ENCODE results near the gene ERGIC1. TPM values are rescaled to one million over a fixed set of nuclear protein-coding genes. Genes with fewer than 3 reads are reported as not detected.

The ERGIC1 gene
- total and polyA plus RNA-seq, 10 of the 15 experiments (the other 5 are each of a cell fraction or from before 2014, with no cell fraction given) = 8.8 to 104 (median 76.3) TPM

DNA sequence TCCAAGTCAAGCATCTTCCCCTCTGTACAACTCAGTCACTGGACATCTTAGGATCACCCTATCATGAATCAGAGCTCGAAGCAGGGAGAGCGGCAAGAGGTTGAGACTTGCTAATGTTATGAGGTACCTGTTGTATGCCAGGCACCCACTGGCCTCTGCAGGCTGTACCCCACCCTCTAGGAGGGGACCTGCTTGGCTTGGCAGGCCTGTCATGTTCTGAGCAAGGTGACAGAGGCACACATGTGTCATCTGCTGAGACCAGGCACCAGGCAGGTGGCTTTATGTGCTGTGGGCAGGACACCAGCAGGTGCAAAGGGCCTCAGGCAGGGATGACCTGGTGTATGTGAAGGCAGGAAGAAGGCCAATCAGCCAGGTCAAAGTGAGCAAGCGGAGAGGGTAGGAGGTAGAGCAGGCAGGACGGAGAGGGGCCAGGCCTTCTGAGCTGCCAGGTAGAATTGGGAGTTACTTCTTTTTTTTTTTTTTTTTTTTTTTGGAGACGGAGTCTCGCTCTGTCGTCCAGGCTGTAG, 64.9 kb downstream of the ERGIC1 start:
- WGBS (ENCODE audit: insufficient coverage, insufficient replicate concordance, low lambda C conversion rate, missing lambda C conversion rate) = 93% methylated on average over 5 of the region's 7 CpGs
- DNase-seq (ENCODE audit: low read depth, low spot score) (no peak), ATAC-seq (no peak), FAIRE-seq (no peak)
- TF ChIP-seq BCL3 (IDR thresholded peaks at IDR 0.05; ENCODE audit: borderline replicate concordance, insufficient read depth, low read depth, low read length, poor library complexity, severe bottlenecking) (no peak), ZNF384 (IDR thresholded peaks at IDR 0.05; ENCODE audit: borderline replicate concordance, low read depth, low read length) (no peak), LARP7 (IDR thresholded peaks at IDR 0.05) (no peak), RBBP5 (conservative IDR thresholded peaks at IDR 0.05) (no peak), STAT1 (conservative IDR thresholded peaks at IDR 0.05) (no peak), IRF5 (IDR thresholded peaks at IDR 0.05; ENCODE audit: borderline replicate concordance) (no peak), FOS (IDR thresholded peaks at IDR 0.05; ENCODE audit: borderline replicate concordance, extremely low read depth, insufficient read length) (no peak), FOXM1 (IDR thresholded peaks at IDR 0.05; ENCODE audit: low read depth, low read length) (no peak), RFX5 (IDR thresholded peaks at IDR 0.05; ENCODE audit: low read depth, low read length) (no peak), ZNF217 (IDR thresholded peaks at IDR 0.05) (no peak), DPF2 (IDR thresholded peaks at IDR 0.05) (no peak), MEF2A (IDR thresholded peaks at IDR 0.05; ENCODE audit: insufficient read depth, low read depth, low read length) (no peak)
- TF ChIP-seq, protein P1, sequence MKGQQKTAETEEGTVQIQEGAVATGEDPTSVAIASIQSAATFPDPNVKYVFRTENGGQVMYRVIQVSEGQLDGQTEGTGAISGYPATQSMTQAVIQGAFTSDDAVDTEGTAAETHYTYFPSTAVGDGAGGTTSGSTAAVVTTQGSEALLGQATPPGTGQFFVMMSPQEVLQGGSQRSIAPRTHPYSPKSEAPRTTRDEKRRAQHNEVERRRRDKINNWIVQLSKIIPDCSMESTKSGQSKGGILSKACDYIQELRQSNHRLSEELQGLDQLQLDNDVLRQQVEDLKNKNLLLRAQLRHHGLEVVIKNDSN (IDR thresholded peaks at IDR 0.05; ENCODE audit: borderline replicate concordance, extremely low read length, insufficient read depth, low read depth, low read length) = no peak
- TF ChIP-seq, protein P2, sequence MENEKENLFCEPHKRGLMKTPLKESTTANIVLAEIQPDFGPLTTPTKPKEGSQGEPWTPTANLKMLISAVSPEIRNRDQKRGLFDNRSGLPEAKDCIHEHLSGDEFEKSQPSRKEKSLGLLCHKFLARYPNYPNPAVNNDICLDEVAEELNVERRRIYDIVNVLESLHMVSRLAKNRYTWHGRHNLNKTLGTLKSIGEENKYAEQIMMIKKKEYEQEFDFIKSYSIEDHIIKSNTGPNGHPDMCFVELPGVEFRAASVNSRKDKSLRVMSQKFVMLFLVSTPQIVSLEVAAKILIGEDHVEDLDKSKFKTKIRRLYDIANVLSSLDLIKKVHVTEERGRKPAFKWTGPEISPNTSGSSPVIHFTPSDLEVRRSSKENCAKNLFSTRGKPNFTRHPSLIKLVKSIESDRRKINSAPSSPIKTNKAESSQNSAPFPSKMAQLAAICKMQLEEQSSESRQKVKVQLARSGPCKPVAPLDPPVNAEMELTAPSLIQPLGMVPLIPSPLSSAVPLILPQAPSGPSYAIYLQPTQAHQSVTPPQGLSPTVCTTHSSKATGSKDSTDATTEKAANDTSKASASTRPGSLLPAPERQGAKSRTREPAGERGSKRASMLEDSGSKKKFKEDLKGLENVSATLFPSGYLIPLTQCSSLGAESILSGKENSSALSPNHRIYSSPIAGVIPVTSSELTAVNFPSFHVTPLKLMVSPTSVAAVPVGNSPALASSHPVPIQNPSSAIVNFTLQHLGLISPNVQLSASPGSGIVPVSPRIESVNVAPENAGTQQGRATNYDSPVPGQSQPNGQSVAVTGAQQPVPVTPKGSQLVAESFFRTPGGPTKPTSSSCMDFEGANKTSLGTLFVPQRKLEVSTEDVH (IDR thresholded peaks at IDR 0.05; ENCODE audit: low read depth, partially characterized antibody) = no peak
- intact Hi-C loops (cut with micrococcal nuclease; ENCODE audit: unreplicated experiment) (no loop called here), in situ Hi-C loops (cut with MboI) (no loop called here)
- BruUV-seq (replicated peaks) = no TSS peak
- Histone ChIP-seq H3K4me3 (no peak overlapping the region), H3K9me3 (replicated peaks; ENCODE audit: control insufficient read depth, insufficient read depth, low read length) (no peaks in the 10 kb centered on the region), H3K79me2 (ENCODE audit: control insufficient read depth, insufficient read depth, low read length) (no peaks in the 10 kb centered on the region), H3K36me3 (ENCODE audit: control insufficient read depth in 2 of 2, insufficient read depth in 2 of 2, low read length in 1 of 2) (peaks cover 15 to 20% of the 10 kb centered on the region in 2 experiments; a peak in 3 of 4 replicates), H3K9ac (ENCODE audit: control insufficient read depth, insufficient read depth, low read length) (no peak overlapping the region), H3K4me1 (ENCODE audit: control insufficient read depth, insufficient read depth, low read length) (no peaks in the 10 kb centered on the region), H3K27me3 (replicated peaks in 1 of 2; ENCODE audit: control insufficient read depth in 2 of 2, insufficient read depth in 2 of 2, low read length in 1 of 2) (no peaks in the 10 kb centered on the region), H3K4me2 (ENCODE audit: control insufficient read depth, insufficient read depth) (no peak overlapping the region), H2AFZ (ENCODE audit: control insufficient read depth, low read depth, low read length) (no peak overlapping the region), H4K20me1 (ENCODE audit: control insufficient read depth, insufficient read depth) (no peaks in the 10 kb centered on the region), H3K27ac (ENCODE audit: control insufficient read depth, insufficient read depth) (no peak overlapping the region)
- ChIA-PET RAD21 (ENCODE audit: unreplicated experiment) (no interaction called here), POLR2A (no interaction called here), CTCF (interaction anchor here (0.6 to 1.2 kb wide), 3 partner anchors 74 to 184 kb away, joined by 3 to 4 read pairs (median 3); no protein-coding TSS in a partner anchor), SMC1A (ENCODE audit: uncharacterized antibody, unreplicated experiment) (interaction anchor here (1.2 kb wide), 1 partner anchor 64 kb away, joined by 3 read pairs; no protein-coding TSS in a partner anchor)
